Panc1 (cell line): ENCODE measurements around the gene ERN2.

ENCODE experiments used
- POLR2AphosphoS5 ChIP-seq: IDR thresholded peaks from 2 replicates; pipeline ENCODE4 v1.6.1; 2012; ENCODE audit warnings: mild to moderate bottlenecking, low read depth, low read length, moderate library complexity
- SIN3A ChIP-seq: IDR thresholded peaks from 2 replicates; pipeline ENCODE4 v1.6.1; 2012; ENCODE audit warnings: low read depth, mild to moderate bottlenecking, low read length, moderate library complexity, borderline replicate concordance; ENCODE audit not compliant: insufficient read depth
- TF ChIP-seq, protein P1 (sequence below): fragments of 450-650 bp; IDR thresholded peaks from 2 replicates; pipeline ENCODE4 v1.5.1; 2017; ENCODE audit warnings: mild to moderate bottlenecking
- TF ChIP-seq, protein P2 (sequence below), 2 experiments: IDR thresholded peaks; 2 replicates each; pipeline ENCODE4 v1.6.1; 2011 to 2012; ENCODE audit warnings: low read depth in 2 of 2, control low read depth in 1 of 2, low read length in 1 of 2, mild to moderate bottlenecking in 1 of 2, moderate library complexity in 1 of 2; ENCODE audit not compliant: insufficient read depth in 1 of 2

DNA sequence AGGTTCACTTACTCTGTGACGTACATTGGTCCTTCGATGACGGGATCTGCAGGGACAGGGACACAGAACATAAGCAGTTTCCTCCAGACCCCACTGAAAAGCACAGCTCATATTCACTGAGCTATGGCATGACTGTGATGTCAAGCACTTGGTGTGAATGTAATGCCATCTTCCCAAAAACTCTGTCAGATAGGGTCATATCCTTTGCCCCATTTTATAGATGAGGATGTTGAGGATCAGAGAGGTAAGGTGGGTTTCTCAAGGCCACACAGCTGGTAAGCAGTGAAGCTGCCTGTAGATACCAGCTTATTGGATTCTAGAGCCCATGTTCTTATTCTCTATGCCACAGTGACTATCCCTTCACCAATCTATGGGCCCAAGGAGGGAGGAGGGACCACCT lies 2.5 kb downstream of the ERN2 start:
- TF ChIP-seq, protein P1, sequence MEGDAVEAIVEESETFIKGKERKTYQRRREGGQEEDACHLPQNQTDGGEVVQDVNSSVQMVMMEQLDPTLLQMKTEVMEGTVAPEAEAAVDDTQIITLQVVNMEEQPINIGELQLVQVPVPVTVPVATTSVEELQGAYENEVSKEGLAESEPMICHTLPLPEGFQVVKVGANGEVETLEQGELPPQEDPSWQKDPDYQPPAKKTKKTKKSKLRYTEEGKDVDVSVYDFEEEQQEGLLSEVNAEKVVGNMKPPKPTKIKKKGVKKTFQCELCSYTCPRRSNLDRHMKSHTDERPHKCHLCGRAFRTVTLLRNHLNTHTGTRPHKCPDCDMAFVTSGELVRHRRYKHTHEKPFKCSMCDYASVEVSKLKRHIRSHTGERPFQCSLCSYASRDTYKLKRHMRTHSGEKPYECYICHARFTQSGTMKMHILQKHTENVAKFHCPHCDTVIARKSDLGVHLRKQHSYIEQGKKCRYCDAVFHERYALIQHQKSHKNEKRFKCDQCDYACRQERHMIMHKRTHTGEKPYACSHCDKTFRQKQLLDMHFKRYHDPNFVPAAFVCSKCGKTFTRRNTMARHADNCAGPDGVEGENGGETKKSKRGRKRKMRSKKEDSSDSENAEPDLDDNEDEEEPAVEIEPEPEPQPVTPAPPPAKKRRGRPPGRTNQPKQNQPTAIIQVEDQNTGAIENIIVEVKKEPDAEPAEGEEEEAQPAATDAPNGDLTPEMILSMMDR: no peak
- no peak for TF ChIP-seq POLR2AphosphoS5
- TF ChIP-seq, protein P2, sequence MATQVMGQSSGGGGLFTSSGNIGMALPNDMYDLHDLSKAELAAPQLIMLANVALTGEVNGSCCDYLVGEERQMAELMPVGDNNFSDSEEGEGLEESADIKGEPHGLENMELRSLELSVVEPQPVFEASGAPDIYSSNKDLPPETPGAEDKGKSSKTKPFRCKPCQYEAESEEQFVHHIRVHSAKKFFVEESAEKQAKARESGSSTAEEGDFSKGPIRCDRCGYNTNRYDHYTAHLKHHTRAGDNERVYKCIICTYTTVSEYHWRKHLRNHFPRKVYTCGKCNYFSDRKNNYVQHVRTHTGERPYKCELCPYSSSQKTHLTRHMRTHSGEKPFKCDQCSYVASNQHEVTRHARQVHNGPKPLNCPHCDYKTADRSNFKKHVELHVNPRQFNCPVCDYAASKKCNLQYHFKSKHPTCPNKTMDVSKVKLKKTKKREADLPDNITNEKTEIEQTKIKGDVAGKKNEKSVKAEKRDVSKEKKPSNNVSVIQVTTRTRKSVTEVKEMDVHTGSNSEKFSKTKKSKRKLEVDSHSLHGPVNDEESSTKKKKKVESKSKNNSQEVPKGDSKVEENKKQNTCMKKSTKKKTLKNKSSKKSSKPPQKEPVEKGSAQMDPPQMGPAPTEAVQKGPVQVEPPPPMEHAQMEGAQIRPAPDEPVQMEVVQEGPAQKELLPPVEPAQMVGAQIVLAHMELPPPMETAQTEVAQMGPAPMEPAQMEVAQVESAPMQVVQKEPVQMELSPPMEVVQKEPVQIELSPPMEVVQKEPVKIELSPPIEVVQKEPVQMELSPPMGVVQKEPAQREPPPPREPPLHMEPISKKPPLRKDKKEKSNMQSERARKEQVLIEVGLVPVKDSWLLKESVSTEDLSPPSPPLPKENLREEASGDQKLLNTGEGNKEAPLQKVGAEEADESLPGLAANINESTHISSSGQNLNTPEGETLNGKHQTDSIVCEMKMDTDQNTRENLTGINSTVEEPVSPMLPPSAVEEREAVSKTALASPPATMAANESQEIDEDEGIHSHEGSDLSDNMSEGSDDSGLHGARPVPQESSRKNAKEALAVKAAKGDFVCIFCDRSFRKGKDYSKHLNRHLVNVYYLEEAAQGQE (IDR thresholded peaks at IDR 0.05; ENCODE audit: insufficient read depth in 1 of 2, low read depth in 2 of 2, low read length in 1 of 2): no peak
- TF ChIP-seq SIN3A: no peak
